Gastroesophageal sphincter (tissue), 3 donors: ENCODE data around the gene MAP3K3.

Source experiments
- CTCF ChIP-seq, 4 experiments: fragments of 200-600 bp in 2 of 4; fragments of 450-650 bp in 2 of 4; sonication (generic) in 1 of 4; IDR thresholded peaks; one replicate each; pipeline ENCODE4 v1.5.1; 2017 to 2019; ENCODE audit warnings: antibody characterized with exemption in 4 of 4, mild to moderate bottlenecking in 2 of 4, moderate library complexity in 2 of 4
- POLR2A ChIP-seq, 2 donors: fragments of 450-650 bp; IDR thresholded peaks; one replicate each; pipeline ENCODE4 v1.6.1; 2017; ENCODE audit warnings: antibody characterized with exemption in 2 of 2, mild to moderate bottlenecking in 2 of 2, moderate library complexity in 1 of 2

- TF ChIP-seq CTCF (IDR thresholded peaks at IDR 0.05): no peak
- TF ChIP-seq POLR2A (IDR thresholded peaks at IDR 0.05): peak in 1 of 2 donors; percentile 10
These were observed 77.7 kb downstream of the MAP3K3 start, which contains the start of gene LIMD2 for GRCh38 chr17:63699638-63700527.
